ENCODE measurements around the gene DLK1.

The DLK1 gene

GRCh38 chr14:100737526-100737925 is 10.8 kb downstream of the DLK1 start:
- H3K4me3 ChIP-seq (ENCODE audit: low read length): no peak overlapping the region
- no peak for TF ChIP-seq CTCF (IDR thresholded peaks at IDR 0.05; ENCODE audit: insufficient read depth, low read depth, low read length, missing control alignments)
- DNase-seq (ENCODE audit: low read depth): no peak

- TF ChIP-seq CTCF (IDR thresholded peaks at IDR 0.05; ENCODE audit: insufficient read depth, low read depth, low read length, missing control alignments): no peak
- no peak for DNase-seq (ENCODE audit: low read depth)
- H3K4me3 ChIP-seq (ENCODE audit: low read length): no peak overlapping the region
Measured at GRCh38 chr14:100738269-100738691, 11.6 kb downstream of the DLK1 start.

GRCh38 chr14:100738704-100739131 is 12.0 kb downstream of the DLK1 start:
- no peak for TF ChIP-seq CTCF (IDR thresholded peaks at IDR 0.05; ENCODE audit: insufficient read depth, low read depth, low read length, missing control alignments)

GRCh38 chr14:100739306-100739705 is 12.6 kb downstream of the DLK1 start:
- DNase-seq (ENCODE audit: low read depth): no peak
- no peak overlapping the region for H3K4me3 ChIP-seq (ENCODE audit: low read length)
- TF ChIP-seq CTCF (IDR thresholded peaks at IDR 0.05; ENCODE audit: insufficient read depth, low read depth, low read length, missing control alignments): no peak

More at GRCh38 chr14:100738704-100739131, 12.0 kb downstream of the DLK1 start:
- H3K4me3 ChIP-seq (ENCODE audit: low read length): no peak overlapping the region
- no peak for DNase-seq (ENCODE audit: low read depth)

GRCh38 chr14:100740196-100740825 is 13.6 kb downstream of the DLK1 start:
- DNase-seq (ENCODE audit: low read depth): no peak
- no peak for TF ChIP-seq CTCF (IDR thresholded peaks at IDR 0.05; ENCODE audit: insufficient read depth, low read depth, low read length, missing control alignments)
- H3K4me3 ChIP-seq (ENCODE audit: low read length): no peak overlapping the region

GRCh38 chr14:100740929-100741328 is 14.2 kb downstream of the DLK1 start:
- DNase-seq (ENCODE audit: low read depth): no peak
- no peak for TF ChIP-seq CTCF (IDR thresholded peaks at IDR 0.05; ENCODE audit: insufficient read depth, low read depth, low read length, missing control alignments)
- H3K4me3 ChIP-seq (ENCODE audit: low read length): no peak overlapping the region

- DNase-seq (ENCODE audit: low read depth): no peak
- no peak overlapping the region for H3K4me3 ChIP-seq (ENCODE audit: low read length)
- TF ChIP-seq CTCF (IDR thresholded peaks at IDR 0.05; ENCODE audit: insufficient read depth, low read depth, low read length, missing control alignments): no peak
Measured at GRCh38 chr14:100741966-100742365, 15.3 kb downstream of the DLK1 start.

Measured in epithelial cell of esophagus (primary cell).